Muscle layer of duodenum (tissue), 2 donors: Measurements from ENCODE around the gene EVI5L.
"Not testable (repeated sequence)": the region's sequence is repeated elsewhere in the genome, so short reads cannot be mapped to it uniquely, and the experiment has no call there.

Experiments
- H3K27ac ChIP-seq: one replicate; pipeline ENCODE4 v1.7.0; 2013; ENCODE audit warnings: mild to moderate bottlenecking, low read length
- H3K27me3 ChIP-seq: one replicate; pipeline ENCODE4 v1.7.0; 2013; ENCODE audit warnings: low read depth, mild to moderate bottlenecking, control low read depth, low read length
- H3K36me3 ChIP-seq, 2 donors: one replicate each; pipeline ENCODE4 v1.7.0; 2013; ENCODE audit warnings: low read length in 2 of 2, control low read depth in 1 of 2, mild to moderate bottlenecking in 1 of 2; ENCODE audit not compliant: insufficient read depth in 2 of 2, control insufficient read depth in 1 of 2
- H3K4me1 ChIP-seq, 2 donors: one replicate each; pipeline ENCODE4 v1.7.0; 2013; ENCODE audit warnings: low read length in 2 of 2, mild to moderate bottlenecking in 2 of 2, control low read depth in 1 of 2, moderate library complexity in 1 of 2; ENCODE audit not compliant: insufficient read depth in 2 of 2, control insufficient read depth in 1 of 2
- H3K4me3 ChIP-seq, 2 donors: one replicate each; pipeline ENCODE4 v1.7.0; 2013; ENCODE audit warnings: low read length in 2 of 2, low read depth in 1 of 2, mild to moderate bottlenecking in 1 of 2
- H3K9me3 ChIP-seq, 2 donors: one replicate each; pipeline ENCODE4 v1.7.0; 2013; ENCODE audit warnings: low read length in 2 of 2, control low read depth in 1 of 2, mild to moderate bottlenecking in 1 of 2; ENCODE audit not compliant: control insufficient read depth in 1 of 2
- donor health status: healthy.

The EVI5L gene

DNA sequence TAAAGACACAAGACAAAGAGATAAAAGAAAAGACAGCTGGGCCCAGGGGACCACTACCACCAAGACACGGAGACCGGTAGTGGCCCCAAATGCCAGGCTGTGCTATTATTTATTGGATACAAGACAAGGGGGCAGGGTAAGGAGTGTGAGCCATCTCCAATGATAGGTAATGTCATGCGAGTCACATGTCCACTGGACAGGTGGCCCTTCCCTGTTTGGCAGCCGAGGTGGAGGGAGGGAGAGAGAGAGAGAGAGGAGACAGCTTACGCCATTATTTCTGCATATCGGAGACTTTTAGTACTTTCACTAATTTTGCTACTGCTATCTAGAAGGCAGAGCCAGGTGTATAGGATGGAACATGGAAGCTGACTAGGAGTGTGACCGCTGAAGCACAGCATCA is 37.3 kb upstream of the EVI5L start:
- peaks cover 12% of the 10 kb centered on the region for H3K27me3 ChIP-seq
- peaks cover 0 to 16% of the 10 kb centered on the region in 2 donors for H3K4me1 ChIP-seq
- H3K4me3 ChIP-seq, H3K27ac ChIP-seq, H3K9me3 ChIP-seq, H3K36me3 ChIP-seq: not testable (repeated sequence)

- H3K4me1 ChIP-seq, result peaks cover 0 to 12% of the 10 kb centered on the region in 2 donors
- no peak overlapping the region for H3K27ac ChIP-seq
- no peak overlapping the region for H3K4me3 ChIP-seq
- H3K27me3 ChIP-seq, result peaks cover 8% of the 10 kb centered on the region
- H3K9me3 ChIP-seq, result no peaks in the 10 kb centered on the region
- no peaks in the 10 kb centered on the region for H3K36me3 ChIP-seq
Observed at GRCh38 chr19:7793493-7793892, 36.5 kb upstream of the EVI5L start.

DNA sequence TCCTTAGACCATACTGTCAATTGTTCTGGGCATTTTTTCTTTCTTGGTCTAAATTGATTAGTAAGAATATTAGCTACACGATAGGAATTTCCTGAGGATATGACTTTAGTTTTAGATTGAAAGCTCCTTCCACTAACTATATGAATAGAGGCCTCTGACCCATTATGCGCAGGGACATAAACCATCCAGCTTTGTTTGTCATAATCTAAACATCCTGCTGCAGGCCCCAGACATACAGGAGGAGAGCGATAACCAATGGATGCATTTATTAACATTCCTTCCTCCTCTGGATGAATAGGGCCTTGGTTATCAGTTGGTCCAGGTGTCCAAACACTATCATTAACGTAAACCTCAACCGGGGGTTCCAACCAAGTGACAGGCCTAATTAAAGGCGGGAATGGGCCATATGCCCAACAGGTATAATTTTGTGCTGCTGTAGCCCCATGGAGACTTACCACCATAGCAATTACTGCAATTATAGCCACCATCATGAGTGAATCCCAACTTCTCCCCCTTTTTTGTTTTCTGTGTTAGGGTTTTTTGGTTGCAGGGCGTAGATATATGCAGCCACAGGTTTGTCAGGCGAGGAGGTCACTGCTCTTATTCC is 34.4 kb upstream of the EVI5L start:
- Histone ChIP-seq H3K9me3 (no peaks in the 10 kb centered on the region), H3K4me1 (peaks cover 0 to 5% of the 10 kb centered on the region in 2 donors), H3K4me3 (no peak overlapping the region), H3K27me3 (no peaks in the 10 kb centered on the region), H3K27ac (no peak overlapping the region), H3K36me3 (no peaks in the 10 kb centered on the region)

GRCh38 chr19:7799640-7800355 is 30.2 kb upstream of the EVI5L start:
- Histone ChIP-seq H3K9me3 (no peaks in the 10 kb centered on the region), H3K27ac (no peak overlapping the region), H3K4me3 (no peak overlapping the region), H3K27me3 (no peaks in the 10 kb centered on the region), H3K36me3 (no peaks in the 10 kb centered on the region), H3K4me1 (peaks cover 0 to 5% of the 10 kb centered on the region in 2 donors)

GRCh38 chr19:7801020-7801570 is 28.9 kb upstream of the EVI5L start:
- Histone ChIP-seq H3K4me3 (no peak overlapping the region), H3K9me3 (no peaks in the 10 kb centered on the region), H3K4me1 (peaks cover 0 to 5% of the 10 kb centered on the region in 2 donors), H3K27ac (no peak overlapping the region), H3K27me3 (no peaks in the 10 kb centered on the region), H3K36me3 (no peaks in the 10 kb centered on the region)

- peaks cover 0 to 3% of the 10 kb centered on the region in 2 donors for H3K9me3 ChIP-seq
- H3K4me1 ChIP-seq, result no peaks in the 10 kb centered on the region
- no peaks in the 10 kb centered on the region for H3K27me3 ChIP-seq
- no peak overlapping the region for H3K4me3 ChIP-seq
- no peaks in the 10 kb centered on the region for H3K36me3 ChIP-seq
- H3K27ac ChIP-seq, result no peak overlapping the region
Observed at GRCh38 chr19:7806234-7806633, 23.8 kb upstream of the EVI5L start.

DNA sequence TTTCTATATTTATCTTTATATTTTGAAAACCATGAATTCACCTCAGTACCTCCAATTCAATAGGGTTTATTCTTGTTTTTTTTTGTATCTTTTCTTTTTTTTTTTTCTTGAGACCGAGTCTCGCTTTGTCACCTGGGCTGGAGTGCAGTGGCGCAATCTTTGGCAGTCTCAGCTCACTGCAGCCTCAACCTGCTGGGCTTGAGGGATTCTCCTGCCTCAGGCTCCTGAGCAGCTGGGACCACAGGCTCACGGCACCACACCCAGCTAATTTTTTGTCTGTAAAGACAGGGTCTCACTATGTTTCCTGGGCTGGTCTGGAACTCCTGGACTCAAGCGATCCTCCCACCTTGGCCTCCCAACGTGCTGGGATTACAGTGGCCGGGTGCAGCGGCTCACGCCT is 23.1 kb upstream of the EVI5L start:
- Histone ChIP-seq H3K9me3 (peaks cover 3 to 6% of the 10 kb centered on the region in 2 donors), H3K27me3 (no peaks in the 10 kb centered on the region), H3K4me1 (no peaks in the 10 kb centered on the region), H3K4me3 (no peak overlapping the region), H3K27ac (no peak overlapping the region), H3K36me3 (no peaks in the 10 kb centered on the region)

- no peaks in the 10 kb centered on the region for H3K4me1 ChIP-seq
- peaks cover 3 to 11% of the 10 kb centered on the region in 2 donors for H3K9me3 ChIP-seq
- no peak overlapping the region for H3K4me3 ChIP-seq
- no peaks in the 10 kb centered on the region for H3K36me3 ChIP-seq
- H3K27ac ChIP-seq, result no peak overlapping the region
- no peaks in the 10 kb centered on the region for H3K27me3 ChIP-seq
Observed at GRCh38 chr19:7808108-7808507, 21.9 kb upstream of the EVI5L start.

GRCh38 chr19:7811989-7812388 is 18.0 kb upstream of the EVI5L start:
- no peaks in the 10 kb centered on the region for H3K4me1 ChIP-seq
- no peak overlapping the region for H3K4me3 ChIP-seq
- no peaks in the 10 kb centered on the region for H3K27me3 ChIP-seq
- no peak overlapping the region for H3K27ac ChIP-seq
- no peaks in the 10 kb centered on the region for H3K36me3 ChIP-seq
- H3K9me3 ChIP-seq, result peaks cover 3 to 15% of the 10 kb centered on the region in 2 donors

DNA sequence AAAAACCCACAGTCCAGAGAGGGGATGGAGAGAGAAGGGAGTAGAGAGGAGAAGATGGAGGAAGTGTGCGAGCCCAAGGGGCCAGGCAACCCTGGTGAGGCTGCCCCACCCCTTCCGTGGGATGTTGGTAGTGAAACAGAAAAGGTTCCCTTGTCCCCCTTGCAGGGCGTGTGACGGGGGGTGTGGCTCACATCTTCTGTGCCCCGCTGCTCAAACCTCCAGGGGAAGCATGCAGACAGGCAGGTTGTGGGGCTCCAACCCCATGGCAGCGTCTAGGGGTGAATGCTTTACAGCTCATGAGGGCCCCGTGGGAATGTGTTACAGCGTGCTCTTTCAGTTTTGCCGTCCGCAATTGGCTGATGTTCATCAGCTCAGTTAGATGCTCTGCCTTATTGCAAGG is 14.7 kb upstream of the EVI5L start:
- Histone ChIP-seq H3K27me3 (no peaks in the 10 kb centered on the region), H3K27ac (no peak overlapping the region), H3K9me3 (peaks cover 12 to 33% of the 10 kb centered on the region in 2 donors), H3K4me3 (no peak overlapping the region), H3K36me3 (no peaks in the 10 kb centered on the region), H3K4me1 (no peaks in the 10 kb centered on the region)

- not testable (repeated sequence) for H3K36me3 ChIP-seq, H3K27me3 ChIP-seq, H3K4me1 ChIP-seq, H3K27ac ChIP-seq, H3K4me3 ChIP-seq
- H3K9me3 ChIP-seq, result peaks cover 9 to 33% of the 10 kb centered on the region in 2 donors
Observed at GRCh38 chr19:7816040-7816439, 14.0 kb upstream of the EVI5L start.
